Measurements from ENCODE around the gene ERF.

ERF gene

GRCh38 chr19:42242069-42242511 is 12.8 kb downstream of the ERF start:
- DNase-seq (ENCODE audit: low spot score) = no peak

- DNase-seq (ENCODE audit: low spot score) = no peak
Observed at GRCh38 chr19:42241279-42241678, 13.6 kb downstream of the ERF start.

- no peak for DNase-seq (ENCODE audit: low spot score)
Observed at GRCh38 chr19:42239544-42240220, 15.2 kb downstream of the ERF start.

GRCh38 chr19:42235181-42235580 is 19.7 kb downstream of the ERF start:
- no peak for DNase-seq (ENCODE audit: low spot score)

- no peak for DNase-seq (ENCODE audit: low spot score)
Observed at GRCh38 chr19:42234364-42234763, 20.6 kb downstream of the ERF start.

- DNase-seq (ENCODE audit: low spot score) = no peak
Observed at GRCh38 chr19:42233678-42234292, 21.1 kb downstream of the ERF start.

- DNase-seq (ENCODE audit: low spot score) = no peak
Observed at GRCh38 chr19:42233106-42233505, 21.8 kb downstream of the ERF start.

- no peak for DNase-seq (ENCODE audit: low spot score)
Observed at GRCh38 chr19:42232435-42232834, 22.5 kb downstream of the ERF start.

GRCh38 chr19:42230571-42230970 is 24.4 kb downstream of the ERF start:
- no peak for DNase-seq (ENCODE audit: low spot score)

GRCh38 chr19:42229855-42230351 is 25.0 kb downstream of the ERF start:
- no peak for DNase-seq (ENCODE audit: low spot score)

GRCh38 chr19:42229301-42229854 is 25.6 kb downstream of the ERF start:
- DNase-seq (ENCODE audit: low spot score) = no peak

GRCh38 chr19:42228641-42229040 is 26.3 kb downstream of the ERF start:
- DNase-seq (ENCODE audit: low spot score) = no peak

GRCh38 chr19:42226886-42227285 is 28.0 kb downstream of the ERF start:
- no peak for DNase-seq (ENCODE audit: low spot score)

GRCh38 chr19:42225718-42226292 is 29.1 kb downstream of the ERF start:
- no peak for DNase-seq (ENCODE audit: low spot score)

GRCh38 chr19:42224940-42225717 is 29.8 kb downstream of the ERF start:
- no peak for DNase-seq (ENCODE audit: low spot score)

GRCh38 chr19:42220751-42221097 is 34.2 kb downstream of the ERF start:
- DNase-seq (ENCODE audit: low spot score) = no peak

GRCh38 chr19:42219812-42220750 is 34.8 kb downstream of the ERF start, which contains the start of gene ZNF526:
Gene ZNF526, plus strand, starts transcription at chr19:42220312. Its CDS starts 4,092 bp downstream, at chr19:42224404.
- peak; percentile 98 for DNase-seq (ENCODE audit: low spot score)

GRCh38 chr19:42217520-42218437 is 37.1 kb downstream of the ERF start, which contains the start of gene DEDD2:
Gene DEDD2, minus strand, starts transcription at chr19:42217677. Its CDS starts 670 bp downstream, at chr19:42217007.
- peak; percentile 96 for DNase-seq (ENCODE audit: low spot score)

- DNase-seq (ENCODE audit: low spot score) = peak; percentile 44
Observed at GRCh38 chr19:42216653-42217519, 38.0 kb downstream of the ERF start.

Data from cerebellar cortex (tissue), 1 donor.